Lung (tissue), 12 donors: ENCODE data around the gene NR5A1. TPM values are rescaled to one million over a fixed set of nuclear protein-coding genes. Genes with fewer than 3 reads are reported as not detected.

Experiments used
- ATAC-seq: fragments of 200-7000 bp; cut with Tn5 transposase; one replicate; pipeline ENCODE4 v1.9.1; 2020; ENCODE audit warnings: moderate number of reproducible peaks; ENCODE audit not compliant: insufficient read depth, low FRiP score
- DNase-seq, 3 donors: peaks; one replicate each; pipeline ENCODE4 v3.0.0-alpha.2; 2013 to 2017
- H3K27ac ChIP-seq, 2 donors: one replicate each; pipeline ENCODE4 v1.5.1; 2013; ENCODE audit warnings: mild to moderate bottlenecking in 2 of 2, moderate library complexity in 2 of 2, control low read depth in 1 of 2, inconsistent platforms in 1 of 2, low read depth in 1 of 2, low read length in 1 of 2
- H3K27me3 ChIP-seq, 3 donors: one replicate each; pipeline ENCODE4 v1.5.1; 2013; ENCODE audit warnings: low read length in 2 of 3; ENCODE audit not compliant: control insufficient read depth in 3 of 3, insufficient read depth in 3 of 3
- H3K36me3 ChIP-seq, 4 donors: one replicate each; pipeline ENCODE4 v1.5.1; 2013; ENCODE audit warnings: low read length in 4 of 4, mild to moderate bottlenecking in 1 of 4, moderate library complexity in 1 of 4; ENCODE audit not compliant: control insufficient read depth in 4 of 4, insufficient read depth in 4 of 4
- H3K4me1 ChIP-seq, 5 donors: one replicate each; pipeline ENCODE4 v1.5.1; 2013; ENCODE audit warnings: low read length in 5 of 5, mild to moderate bottlenecking in 2 of 5, moderate library complexity in 1 of 5; ENCODE audit not compliant: control insufficient read depth in 5 of 5, insufficient read depth in 5 of 5
- H3K4me3 ChIP-seq: one replicate; pipeline ENCODE4 v1.5.1; 2013; ENCODE audit warnings: mild to moderate bottlenecking, control low read depth, moderate library complexity
- H3K9ac ChIP-seq, 2 donors: one replicate each; pipeline ENCODE4 v1.5.1; 2013; ENCODE audit warnings: low read length in 2 of 2, control low read depth in 1 of 2; ENCODE audit not compliant: insufficient read depth in 1 of 2
- H3K9me3 ChIP-seq, 4 donors: one replicate each; pipeline ENCODE4 v1.5.1; 2013; ENCODE audit warnings: low read length in 3 of 4, mild to moderate bottlenecking in 1 of 4, moderate library complexity in 1 of 4; ENCODE audit not compliant: control insufficient read depth in 4 of 4, insufficient read depth in 3 of 4
- WGBS, 2 donors: extraction: QIAGEN DNeasy Blood & Tissue Kit; methylation state at CpG; one replicate each; pipeline ENCODE4 v1.1.7; 2013; 5-methylcytosine and 5-hydroxymethylcytosine counted together
- polyA plus RNA-seq, 2 donors: library from polyadenylated mRNA; stranded (reverse); fragments of 200-250 nt; gene quantifications; one replicate each; pipeline ENCODE4 v1.2.1, GENCODE V29; 2013
- total RNA-seq, 2 donors: library from RNA; depleted of rRNA in 1 of 2; stranded (reverse); fragments of >200 nt in 1 of 2; gene quantifications; one replicate each; pipeline ENCODE4 v1.2.1, GENCODE V29; 2014 to 2021
- TF ChIP-seq, protein P1 (sequence below): IDR thresholded peaks from 2 replicates; pipeline ENCODE4 v1.5.1; 2012; ENCODE audit warnings: mild to moderate bottlenecking; ENCODE audit errors: control extremely low read depth, extremely low read depth
- donor health status: control.
- donor health status: control.
- donor health status: Bipolar disorder and iron deficiency.
- donor health status: healthy.
- donor health status: DM: yes; HTN: yes; CAD: no.

NR5A1 gene
- total and polyA plus RNA-seq, 4 donors = 0.02 to 0.37 (median 0.09) TPM; not detected in 1

DNA sequence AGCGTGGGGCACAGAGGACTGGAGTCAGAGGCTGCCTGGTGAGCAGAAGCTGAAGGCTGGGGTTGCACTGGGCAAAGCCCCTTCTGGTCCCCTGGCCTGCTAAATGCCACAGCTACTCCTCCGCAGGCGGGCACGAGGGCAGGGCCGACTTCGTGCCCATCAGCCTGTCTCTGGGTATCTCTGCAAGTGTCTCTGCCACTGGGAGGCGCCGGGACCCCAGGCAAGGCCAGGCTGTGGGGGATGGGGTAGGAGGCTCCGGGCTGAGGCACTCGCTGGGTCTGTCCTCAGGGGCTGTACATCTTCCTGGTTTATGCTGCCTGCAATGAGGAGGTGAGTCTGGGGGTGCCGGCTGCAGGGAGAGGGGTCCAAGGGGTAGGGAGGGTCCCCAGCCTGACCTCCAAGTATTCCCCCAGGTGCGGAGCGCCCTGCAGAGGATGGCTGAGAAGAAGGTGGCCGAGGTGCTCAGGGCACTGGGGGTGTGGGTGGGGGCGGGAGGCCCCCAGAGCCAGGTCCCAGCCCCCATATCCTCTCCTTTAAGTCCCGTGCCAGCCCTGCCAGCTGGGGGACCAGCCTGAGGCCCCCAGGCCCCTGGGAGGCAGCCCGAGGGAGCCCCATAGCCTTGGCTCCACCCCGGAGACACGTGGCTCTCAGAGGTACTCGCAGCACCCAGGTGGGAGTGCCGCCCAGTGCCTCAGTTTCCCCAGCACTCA lies 31.9 kb downstream of the NR5A1 start:
- ATAC-seq = no peak
- 72 to 81% methylated on average over 20 to 21 of the region's 21 CpGs for WGBS, 2 donors
- H3K4me1 ChIP-seq = no peaks in the 10 kb centered on the region

DNA sequence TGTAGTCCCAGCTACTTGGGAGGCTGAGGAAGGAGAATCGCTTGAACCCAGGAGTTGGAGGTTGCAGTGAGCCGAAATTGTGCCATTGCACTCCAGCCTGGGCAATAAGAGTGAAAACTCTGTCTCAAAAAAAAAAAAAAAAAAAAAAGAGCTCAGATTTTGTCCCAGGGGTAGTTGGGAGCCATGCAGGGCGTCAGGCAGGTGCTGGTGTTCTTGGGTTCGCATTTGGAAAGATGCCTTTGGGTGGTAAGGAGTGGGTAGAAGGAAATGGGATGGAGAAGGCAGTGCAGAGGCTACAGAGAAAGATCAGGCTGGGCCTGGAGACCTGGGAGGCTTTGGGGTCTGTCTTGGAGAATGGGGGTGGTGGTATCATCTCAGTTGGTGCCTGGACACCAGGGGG lies 33.0 kb downstream of the NR5A1 start:
- H3K36me3 ChIP-seq = no peaks in the 10 kb centered on the region
- no peaks in the 10 kb centered on the region for H3K4me1 ChIP-seq
- H3K27me3 ChIP-seq = peaks cover 4 to 12% (median 9%) of the 10 kb centered on the region in 3 donors
- peaks cover 0 to 1% (median 0%) of the 10 kb centered on the region in 4 donors for H3K9me3 ChIP-seq
- no peak for ATAC-seq
- WGBS, 2 donors = 75 to 89% methylated on average over 4 of the region's 4 CpGs
- TF ChIP-seq, protein P1, sequence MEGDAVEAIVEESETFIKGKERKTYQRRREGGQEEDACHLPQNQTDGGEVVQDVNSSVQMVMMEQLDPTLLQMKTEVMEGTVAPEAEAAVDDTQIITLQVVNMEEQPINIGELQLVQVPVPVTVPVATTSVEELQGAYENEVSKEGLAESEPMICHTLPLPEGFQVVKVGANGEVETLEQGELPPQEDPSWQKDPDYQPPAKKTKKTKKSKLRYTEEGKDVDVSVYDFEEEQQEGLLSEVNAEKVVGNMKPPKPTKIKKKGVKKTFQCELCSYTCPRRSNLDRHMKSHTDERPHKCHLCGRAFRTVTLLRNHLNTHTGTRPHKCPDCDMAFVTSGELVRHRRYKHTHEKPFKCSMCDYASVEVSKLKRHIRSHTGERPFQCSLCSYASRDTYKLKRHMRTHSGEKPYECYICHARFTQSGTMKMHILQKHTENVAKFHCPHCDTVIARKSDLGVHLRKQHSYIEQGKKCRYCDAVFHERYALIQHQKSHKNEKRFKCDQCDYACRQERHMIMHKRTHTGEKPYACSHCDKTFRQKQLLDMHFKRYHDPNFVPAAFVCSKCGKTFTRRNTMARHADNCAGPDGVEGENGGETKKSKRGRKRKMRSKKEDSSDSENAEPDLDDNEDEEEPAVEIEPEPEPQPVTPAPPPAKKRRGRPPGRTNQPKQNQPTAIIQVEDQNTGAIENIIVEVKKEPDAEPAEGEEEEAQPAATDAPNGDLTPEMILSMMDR = no peak
- no peak overlapping the region for H3K9ac ChIP-seq
- no peak overlapping the region for H3K4me3 ChIP-seq
- no peak for DNase-seq
- H3K27ac ChIP-seq = no peak overlapping the region

More for the DNA sequence above, 31.9 kb downstream of the NR5A1 start:
- H3K36me3 ChIP-seq = no peaks in the 10 kb centered on the region
- H3K27me3 ChIP-seq = peaks cover 9 to 12% (median 9%) of the 10 kb centered on the region in 3 donors
- no peak overlapping the region for H3K9ac ChIP-seq
- peaks cover 0 to 1% (median 0%) of the 10 kb centered on the region in 4 donors for H3K9me3 ChIP-seq
- H3K27ac ChIP-seq = no peak overlapping the region
- no peak overlapping the region for H3K4me3 ChIP-seq
- no peak for DNase-seq
- TF ChIP-seq, protein P1 = no peak

DNA sequence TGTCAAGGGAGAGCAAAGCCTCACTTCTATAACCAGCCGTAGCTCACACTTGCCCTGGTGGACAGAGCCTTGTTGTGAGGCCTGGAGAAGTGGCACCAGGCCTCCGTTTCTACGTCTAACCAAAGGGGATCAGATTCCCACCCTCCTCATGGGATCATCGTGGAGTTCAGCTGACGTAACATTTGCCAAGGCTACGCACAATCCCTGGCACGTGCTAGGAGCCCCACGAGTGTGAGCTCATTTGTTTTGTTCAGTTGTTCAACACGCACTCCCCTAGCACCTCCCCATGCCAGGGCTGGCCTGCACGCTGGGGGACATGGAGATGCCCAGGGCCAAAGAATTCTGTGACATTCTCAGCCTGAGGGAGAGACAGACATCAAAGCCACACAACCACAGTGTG lies 33.9 kb downstream of the NR5A1 start:
- no peak for ATAC-seq
- Histone ChIP-seq H3K27ac (no peak overlapping the region), H3K9ac (no peak overlapping the region), H3K27me3 (peaks cover 4 to 9% (median 9%) of the 10 kb centered on the region in 3 donors), H3K9me3 (no peaks in the 10 kb centered on the region), H3K4me1 (no peaks in the 10 kb centered on the region), H3K36me3 (no peaks in the 10 kb centered on the region), H3K4me3 (no peak overlapping the region)
- WGBS, 2 donors = 74 to 78% methylated on average over 10 of the region's 10 CpGs
- DNase-seq = no peak
- TF ChIP-seq, protein P1 = no peak
